NCI-H2171 (cell line): ENCODE results near the gene CDS1.
"Not testable (repeated sequence)": the region's sequence is repeated elsewhere in the genome, so short reads cannot be mapped to it uniquely, and the experiment has no call there.

Source experiments
- DNase-seq: peaks from one replicate; lab custom pipeline; 2025; lab: John Stamatoyannopoulos, UW

CDS1 gene

DNA sequence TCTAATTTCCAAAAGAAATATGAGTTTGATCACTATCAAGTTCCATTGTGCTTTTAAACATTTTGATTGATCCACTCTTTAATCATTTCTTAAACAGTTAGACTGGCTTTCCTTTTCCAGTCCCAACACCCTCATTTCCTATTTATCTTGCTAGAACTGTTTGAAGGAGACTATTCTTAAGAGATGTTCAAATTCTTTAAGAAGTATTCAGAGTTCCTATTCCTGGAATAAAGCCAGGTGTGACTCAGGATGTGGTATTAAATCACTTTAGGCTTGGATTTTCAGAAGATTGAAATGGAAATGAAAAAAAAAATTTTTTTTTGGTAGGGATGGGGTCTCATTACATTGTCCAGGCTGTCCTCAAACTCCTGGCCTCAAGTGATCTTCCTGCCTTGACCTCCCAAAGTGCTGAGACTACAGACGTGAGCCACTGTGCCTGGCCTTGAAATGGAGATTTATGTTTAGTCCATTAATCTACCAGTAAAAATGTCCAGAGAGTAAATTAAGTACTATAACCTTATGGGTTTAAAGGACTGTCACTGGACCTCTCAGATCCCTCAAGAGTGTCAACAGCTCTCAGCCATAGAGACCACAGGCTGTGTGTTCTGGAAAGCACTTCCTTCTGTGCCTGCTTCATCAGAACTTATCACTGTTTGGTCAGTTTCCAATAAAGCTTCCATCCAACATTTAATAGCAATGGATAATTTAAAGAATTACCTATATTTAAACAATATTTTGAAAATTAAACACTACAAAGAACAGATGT lies 90.7 kb downstream of the CDS1 start:
- DNase-seq, result no peak

DNA sequence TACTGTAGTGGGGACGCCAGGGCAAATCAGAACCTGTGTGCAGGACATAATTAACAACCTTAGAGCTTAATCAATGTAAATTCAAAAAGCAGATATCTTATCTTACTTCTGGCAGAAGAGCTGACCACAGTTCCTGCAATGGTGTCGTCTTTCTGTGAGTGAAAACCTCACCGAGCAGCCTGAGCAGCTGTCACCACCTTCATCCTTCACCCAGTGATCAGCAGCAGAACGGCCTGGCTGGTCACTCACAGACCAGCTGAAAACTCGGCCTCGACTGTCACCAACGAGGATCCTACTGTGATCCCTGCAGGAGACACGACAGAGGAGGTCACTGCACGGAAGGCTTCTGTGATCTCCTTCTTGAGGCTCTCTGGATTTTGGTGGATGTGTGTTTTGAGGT lies 94.2 kb downstream of the CDS1 start:
- DNase-seq, result no peak

DNA sequence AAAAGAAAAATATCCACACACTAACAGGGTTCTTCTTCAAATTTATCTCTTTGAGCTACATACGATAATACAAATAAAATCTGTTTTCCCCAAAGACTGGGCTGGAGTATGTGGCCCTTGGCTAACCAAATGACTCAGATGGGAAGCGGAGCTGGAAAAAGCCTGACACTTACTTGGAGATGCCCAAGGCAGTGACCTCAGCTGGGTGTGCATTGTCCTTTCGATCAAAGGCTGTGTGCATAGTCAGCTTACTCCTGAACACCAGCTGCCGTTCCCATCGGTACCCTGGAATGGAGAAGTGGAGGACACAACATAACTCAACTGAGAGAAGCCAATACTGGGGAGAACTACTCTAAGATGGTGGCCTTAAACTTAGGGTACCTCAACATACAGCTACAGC lies 95.1 kb downstream of the CDS1 start:
- DNase-seq, result no peak

DNA sequence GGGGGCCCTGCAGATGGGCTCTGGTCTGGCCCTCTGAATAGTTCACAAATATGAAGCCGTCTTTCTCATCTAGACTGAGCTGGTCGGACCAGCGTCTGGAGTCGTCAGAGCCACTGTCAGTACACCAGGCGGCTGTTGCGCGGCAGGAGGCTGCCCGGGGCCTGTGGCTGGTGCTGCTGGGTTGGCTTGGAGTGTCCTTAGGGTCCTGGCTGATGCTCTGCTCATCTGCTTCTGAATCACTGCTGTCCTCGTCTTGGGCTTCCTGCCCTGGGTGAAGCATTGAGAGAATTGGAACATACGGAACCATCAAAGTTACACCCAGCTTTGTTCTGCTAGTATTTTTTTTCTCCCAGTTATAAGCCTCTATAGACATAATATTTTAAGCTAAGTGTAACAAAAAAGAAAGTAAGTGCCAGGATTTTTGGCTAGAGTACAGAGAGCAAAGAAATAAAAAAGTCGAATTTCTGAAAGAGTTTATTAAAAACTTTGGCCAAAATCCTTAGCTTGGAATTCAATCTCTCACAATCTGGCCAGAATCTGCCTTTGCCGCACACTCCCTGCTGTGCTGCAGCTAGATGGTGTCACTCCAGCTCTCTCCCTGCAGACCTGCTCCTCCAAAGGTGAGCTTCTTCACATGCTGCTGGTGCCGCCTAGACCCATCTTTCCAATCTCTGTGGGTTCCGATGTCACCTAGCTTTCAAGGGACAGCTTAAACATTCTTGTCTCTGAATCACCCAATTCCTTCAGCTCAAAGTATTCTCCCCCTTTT lies 96.2 kb downstream of the CDS1 start:
- DNase-seq, result no peak

DNA sequence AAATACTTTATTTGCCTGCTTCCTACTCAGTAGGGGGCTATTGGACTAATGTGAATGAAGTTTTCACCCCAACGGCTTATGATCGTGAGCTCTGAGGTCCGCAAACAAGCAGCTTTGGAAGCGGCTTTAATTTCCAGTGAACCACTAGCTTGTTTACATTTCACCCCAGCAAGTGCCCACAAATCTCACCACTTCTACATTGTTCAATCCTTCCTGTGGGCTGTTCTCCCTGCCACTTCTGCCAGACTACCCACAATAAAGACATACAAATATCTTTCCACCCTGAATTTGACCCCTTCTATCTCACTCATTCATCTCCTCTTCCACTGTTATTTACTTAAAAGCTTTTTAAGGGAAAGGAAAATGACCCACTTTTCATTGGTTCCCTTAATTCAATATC lies 98.0 kb downstream of the CDS1 start:
- no peak for DNase-seq

DNA sequence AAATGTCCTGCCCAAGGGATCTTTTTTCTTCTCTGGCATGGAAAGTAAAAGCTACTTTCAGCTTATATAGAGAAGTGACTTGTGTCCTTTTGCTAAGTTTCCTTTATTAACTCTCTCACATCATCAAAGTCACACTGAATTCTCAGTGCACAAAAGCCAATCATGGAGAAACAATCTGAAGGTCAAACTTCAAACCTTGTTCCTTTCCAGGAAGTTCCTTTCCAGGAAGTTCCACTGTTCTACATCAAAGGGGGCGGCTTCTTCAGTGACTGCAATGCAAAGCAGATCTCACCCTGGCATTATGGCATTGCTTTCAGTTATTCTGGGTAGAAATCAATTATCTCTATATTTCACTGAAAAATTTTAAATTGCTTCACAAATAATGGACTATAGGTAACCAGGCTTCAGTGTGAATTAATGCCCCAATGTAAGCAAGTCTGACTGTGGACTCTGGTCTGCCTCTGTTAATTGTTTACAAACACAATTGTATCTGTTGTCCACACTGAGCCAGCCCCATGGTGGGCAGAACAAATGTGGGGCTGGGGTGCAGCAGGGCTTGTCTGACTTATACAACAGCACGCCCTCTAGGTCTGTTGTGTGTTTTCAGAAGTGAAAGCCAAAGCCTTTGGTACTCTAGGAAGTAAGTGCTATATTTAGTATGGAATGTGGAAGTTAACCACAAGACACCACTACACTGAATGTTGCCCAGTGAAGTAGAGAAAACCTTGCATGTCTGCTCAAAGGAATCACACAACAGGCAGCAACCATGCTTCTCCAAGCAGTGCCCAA lies 98.8 kb downstream of the CDS1 start:
- DNase-seq, result no peak

DNA sequence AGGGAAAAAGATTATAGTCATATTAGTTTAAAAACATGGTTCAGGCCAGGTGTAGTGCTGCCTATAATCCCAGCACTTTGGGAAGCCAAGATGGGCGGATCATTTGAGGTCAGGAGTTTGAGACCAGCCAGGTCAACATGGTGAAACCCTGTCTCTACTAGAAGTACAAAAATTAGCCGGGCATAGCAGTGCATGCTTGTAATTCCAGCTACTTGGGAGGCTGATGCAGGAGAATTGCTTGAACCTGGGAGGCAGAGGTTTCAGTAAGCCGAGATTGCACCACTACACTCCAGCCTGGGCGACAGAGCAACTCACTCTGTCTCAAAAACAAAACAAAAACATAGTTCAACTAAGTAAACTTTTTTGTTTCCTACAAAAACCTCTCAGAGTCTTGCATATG lies 99.7 kb downstream of the CDS1 start:
- DNase-seq, result not testable (repeated sequence)

DNA sequence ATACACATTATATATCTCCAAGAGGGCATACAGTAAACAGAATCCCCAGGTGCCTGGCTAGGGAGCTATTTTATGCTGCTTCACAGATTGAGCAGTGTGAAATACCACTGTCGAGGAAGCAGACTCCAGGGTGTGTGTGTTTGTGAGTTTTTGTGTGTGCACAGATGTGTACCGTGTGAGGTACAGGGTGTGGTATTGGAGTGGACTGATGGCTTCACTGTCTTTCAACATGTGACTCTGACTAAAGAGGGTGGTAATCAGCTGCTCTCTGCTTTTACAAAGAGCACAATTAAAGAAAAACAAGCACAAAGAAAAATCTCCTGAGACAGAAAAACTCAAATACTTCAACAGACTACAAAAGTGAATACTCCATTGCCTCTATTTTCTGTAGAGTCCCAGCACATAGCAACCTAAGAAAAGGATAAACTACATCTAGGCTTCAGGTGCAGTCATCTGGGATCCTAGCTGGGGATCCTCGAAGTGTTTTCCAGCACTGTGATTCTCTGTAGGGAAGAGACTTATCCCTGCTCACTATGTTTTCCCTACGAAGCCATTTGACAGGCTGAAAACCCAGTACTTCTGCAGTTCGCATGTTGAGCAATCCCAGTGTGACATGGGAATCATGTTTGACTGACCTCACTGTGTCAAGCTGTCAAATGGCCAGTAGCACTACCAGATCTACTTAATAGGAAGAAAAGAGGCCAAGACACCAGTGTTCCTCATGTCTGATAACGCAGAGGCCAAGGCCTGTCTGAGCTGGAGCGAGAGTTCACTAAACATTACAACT lies 100.3 kb downstream of the CDS1 start:
- no peak for DNase-seq

DNA sequence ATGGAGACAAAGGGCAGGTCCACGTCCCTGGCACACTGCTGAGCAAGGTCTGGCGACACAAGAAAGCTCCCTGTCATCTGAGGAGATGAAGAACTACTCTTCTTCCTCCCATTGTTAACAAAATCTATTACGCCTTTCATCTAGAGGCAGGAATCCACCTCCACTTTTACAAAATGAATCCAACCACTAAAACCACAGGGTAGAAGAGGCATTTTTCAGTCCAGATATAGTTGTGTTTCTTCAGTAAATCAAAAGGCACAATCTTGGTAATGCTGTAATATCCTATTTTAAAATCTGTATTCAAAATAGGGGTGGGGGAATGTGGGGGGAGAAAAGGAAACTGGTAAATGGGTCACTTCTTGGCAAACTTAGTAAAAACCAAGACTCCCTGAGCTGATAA lies 101.4 kb downstream of the CDS1 start:
- DNase-seq, result no peak

DNA sequence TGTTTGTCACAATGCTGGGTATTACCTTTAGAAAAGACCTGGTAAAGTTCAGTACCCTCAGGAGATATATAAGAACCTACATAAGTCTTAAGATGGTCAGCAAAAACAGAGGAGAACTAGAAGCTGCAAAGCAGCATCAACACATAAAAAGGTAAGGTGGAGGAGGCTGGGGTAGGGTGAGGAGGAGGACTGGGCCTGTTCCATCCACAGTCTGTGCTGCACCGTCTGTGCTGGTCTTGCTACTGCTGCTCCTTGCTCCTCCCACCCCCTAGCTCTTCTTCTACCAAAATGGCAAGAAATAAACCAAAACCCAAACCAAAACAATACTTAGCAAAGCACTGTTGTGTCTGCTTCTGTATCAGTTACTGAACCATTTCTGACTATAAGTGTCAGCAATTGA lies 102.2 kb downstream of the CDS1 start:
- no peak for DNase-seq

DNA sequence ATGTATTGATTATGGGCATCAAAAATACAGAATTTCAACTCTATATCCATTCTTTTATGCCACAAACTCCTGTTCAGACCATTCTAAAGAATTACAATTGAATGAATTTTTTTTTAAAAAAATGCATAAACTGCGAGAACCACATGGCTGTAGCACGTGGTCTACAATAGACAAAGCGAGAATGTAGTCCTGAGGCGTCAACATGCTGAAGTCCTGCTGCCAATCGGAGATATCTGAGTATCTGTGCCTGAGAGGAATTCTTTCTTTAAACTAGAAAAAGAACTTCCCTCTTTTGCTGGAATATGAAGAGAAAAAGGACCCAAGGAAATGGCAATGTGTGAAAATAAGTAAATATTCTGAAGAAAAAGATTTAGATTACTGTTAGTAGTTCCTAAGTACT lies 105.7 kb downstream of the CDS1 start:
- DNase-seq, result no peak

DNA sequence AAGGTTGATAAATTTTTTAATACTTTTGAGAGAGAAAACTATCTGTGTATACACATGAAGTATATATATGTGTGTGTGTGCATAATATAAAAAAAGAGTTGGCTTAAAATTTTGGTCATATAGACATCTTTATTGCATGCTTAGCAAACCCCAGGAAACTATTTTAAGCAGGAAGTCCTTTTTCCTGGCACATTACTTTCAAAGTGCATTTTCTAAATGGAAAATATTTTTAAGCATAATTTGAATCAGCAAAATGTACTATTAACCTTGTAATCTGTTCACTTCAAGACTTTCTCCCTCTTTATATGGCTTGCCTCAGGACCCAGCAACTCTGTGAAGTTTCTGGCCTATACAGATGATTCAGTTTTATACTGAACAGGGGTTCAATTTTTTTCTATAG lies 106.3 kb downstream of the CDS1 start:
- DNase-seq, result no peak

DNA sequence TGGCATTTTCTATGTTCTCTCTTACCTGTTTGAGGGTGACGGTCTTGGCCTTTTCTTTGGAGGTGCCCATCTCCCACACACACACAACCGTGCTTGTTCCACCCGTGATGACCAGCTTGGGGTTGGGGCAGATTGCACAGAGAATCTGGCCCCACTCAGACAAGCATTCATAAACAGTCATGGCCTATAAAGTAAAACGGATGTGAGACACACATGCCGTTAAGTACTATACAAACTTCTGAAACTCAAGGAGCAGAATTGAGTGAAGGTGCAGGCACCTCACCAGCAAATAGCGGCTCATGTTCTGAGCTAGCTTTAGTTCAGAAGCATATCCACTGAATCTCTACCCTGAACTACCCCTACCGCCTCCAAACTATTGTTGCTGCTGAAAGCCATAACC lies 107.6 kb downstream of the CDS1 start:
- no peak for DNase-seq

DNA sequence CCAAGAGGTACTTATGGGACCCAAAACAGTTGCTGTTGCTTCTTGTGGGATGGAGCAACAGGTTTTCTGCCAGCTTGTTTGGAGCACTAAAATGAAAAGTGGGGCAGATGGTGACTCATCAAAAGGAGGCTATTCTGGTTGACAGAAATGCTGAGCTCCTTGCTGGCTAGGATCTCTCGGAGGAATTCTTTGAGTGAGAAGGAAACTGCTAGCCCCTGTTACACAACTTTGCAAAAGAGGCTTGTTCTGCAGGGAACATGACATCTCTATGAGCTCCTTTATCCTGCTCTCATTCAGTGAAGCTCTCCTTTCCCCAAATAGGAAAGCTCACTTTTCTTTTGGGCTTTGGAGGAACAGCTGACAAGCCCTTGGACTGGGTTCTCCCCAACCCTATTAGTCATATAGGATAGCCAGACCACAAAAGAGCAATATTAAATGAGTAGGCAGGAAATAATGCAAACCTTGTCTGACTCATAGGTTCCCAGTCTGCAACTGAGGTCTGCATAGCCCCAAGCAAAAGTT lies 108.3 kb downstream of the CDS1 start:
- DNase-seq, result no peak

DNA sequence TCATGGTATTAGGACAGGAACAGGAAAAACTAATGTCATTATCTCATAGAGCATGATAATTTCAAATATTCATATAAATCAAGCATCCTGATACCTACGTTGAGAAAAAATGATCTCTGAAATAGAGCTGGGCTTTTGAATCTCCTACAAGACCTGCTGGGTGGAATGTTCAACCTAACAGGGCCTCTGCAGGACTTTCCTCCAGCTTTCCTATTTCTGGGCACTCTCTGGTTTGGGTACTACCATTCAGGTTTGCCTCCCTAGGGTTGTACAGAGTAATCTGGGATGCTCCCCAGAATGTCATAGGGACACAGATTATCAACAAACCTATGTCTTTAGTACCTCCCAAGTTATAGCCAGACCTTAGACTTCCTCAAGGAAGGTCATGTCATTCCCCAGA lies 108.9 kb downstream of the CDS1 start:
- no peak for DNase-seq

DNA sequence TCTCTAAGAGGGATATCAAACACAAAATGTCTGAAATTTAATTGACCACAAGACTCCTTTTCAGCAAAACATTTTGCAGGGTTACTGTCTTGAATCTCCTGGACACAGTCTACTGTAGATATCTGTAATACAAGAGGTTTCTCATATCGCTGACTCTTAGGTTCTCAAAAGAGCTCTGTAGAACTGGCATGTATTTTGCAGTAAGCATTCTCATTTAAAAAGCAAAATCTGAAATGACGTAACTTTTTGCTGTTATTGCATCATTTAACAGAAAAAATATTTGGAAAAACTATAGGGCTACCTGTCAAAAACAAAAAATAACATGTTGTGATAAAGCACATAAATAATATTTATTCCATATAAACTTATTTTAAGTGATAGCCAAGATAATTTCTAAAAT lies 114.2 kb downstream of the CDS1 start:
- DNase-seq, result no peak

DNA sequence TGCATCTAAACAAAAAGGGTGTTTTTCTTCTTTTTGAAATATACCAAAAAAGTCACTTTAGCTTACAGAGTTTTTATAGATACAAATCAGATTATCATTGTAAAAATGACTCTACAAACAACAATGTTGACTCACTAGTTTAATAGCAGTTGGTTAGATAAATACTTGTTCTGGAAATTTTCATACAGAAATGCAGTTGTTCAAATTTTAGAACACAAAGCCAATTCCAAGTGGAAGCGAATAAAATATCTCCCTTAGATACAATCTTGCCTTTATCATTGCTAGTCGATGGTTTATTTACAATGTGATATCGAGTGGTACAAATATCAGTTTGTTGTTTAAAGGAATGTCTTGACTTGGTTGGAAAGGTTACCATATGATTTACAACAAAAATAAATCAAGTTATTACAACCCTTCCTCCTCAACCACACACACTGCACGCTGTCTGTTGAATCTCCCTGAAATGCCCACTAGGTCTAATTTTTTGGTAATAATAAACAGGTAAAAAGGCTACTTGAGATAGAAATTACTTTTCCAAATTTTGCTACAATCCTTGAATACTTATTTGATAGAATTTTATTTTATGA lies 114.8 kb downstream of the CDS1 start:
- no peak for DNase-seq

DNA sequence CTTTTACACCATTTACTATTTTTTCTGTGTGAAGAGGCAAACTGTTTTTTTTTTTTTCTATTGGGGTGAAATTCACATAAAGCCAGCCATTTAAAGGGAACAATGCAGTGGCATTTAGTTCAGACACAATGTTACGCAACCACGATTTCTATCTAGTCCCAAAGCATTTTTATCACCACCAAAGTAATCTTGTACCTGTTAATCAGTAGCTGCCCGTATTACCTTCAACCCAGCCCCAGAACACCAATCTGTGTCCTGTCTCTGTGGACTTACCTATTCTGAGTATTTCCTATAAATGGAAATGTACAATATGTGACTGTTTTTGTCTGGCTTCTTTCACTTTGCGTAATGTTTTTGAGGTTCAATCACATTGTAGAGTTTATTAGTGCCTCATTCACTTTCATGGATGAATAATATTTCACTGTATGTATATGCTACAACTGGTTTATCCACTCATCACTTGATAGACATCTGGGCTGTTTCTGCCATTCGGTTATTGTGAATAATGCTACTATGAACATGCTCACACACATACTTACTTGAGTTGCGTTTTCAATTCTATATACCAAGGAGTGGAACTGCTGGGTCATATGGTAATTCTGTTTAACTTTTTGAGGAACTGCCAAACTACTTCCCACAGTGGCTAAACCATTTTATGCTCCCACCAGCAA lies 116.2 kb downstream of the CDS1 start:
- no peak for DNase-seq
